Chondrocyte (in vitro differentiated cells): ENCODE results near the gene KIAA0513. TPM values are rescaled to one million over a fixed set of nuclear protein-coding genes. Genes with fewer than 3 reads are reported as not detected.

Experiments
- DNase-seq: peaks from one replicate; pipeline ENCODE4 v3.0.0; 2021; ENCODE audit warnings: mixed read lengths, low spot score
- H3K27ac Mint-ChIP-seq: one replicate; pipeline ENCODE4 v1.8.0; 2021; ENCODE audit warnings: mild to moderate bottlenecking, moderate library complexity, mixed read lengths; ENCODE audit not compliant: unreplicated experiment
- H3K27me3 Mint-ChIP-seq: 2 replicates; pipeline ENCODE4 v1.8.0; 2021; ENCODE audit warnings: low read depth, mixed read lengths
- H3K36me3 Mint-ChIP-seq: 2 replicates; pipeline ENCODE4 v1.8.0; 2021; ENCODE audit warnings: low read depth, mixed read lengths
- H3K4me1 Mint-ChIP-seq: 2 replicates; pipeline ENCODE4 v1.8.0; 2021; ENCODE audit warnings: low read depth, mild to moderate bottlenecking, mixed read lengths
- H3K4me3 Mint-ChIP-seq: one replicate; pipeline ENCODE4 v1.8.0; 2021; ENCODE audit warnings: mild to moderate bottlenecking, moderate library complexity, mixed read lengths; ENCODE audit not compliant: unreplicated experiment
- H3K9me3 Mint-ChIP-seq: 2 replicates; pipeline ENCODE4 v1.8.0; 2021; ENCODE audit warnings: low read depth, mixed read lengths
- total RNA-seq: library from RNA; stranded (reverse); gene quantifications from 3 replicates; pipeline ENCODE4 v1.2.1, GENCODE V29; 2021
- TF ChIP-seq, protein P1 (sequence below): fragments of 200-600 bp; sonication (generic); IDR thresholded peaks from 2 replicates; pipeline ENCODE4 v1.5.0; 2021; ENCODE audit warnings: antibody characterized with exemption, mild to moderate bottlenecking, moderate library complexity

The KIAA0513 gene
- total RNA-seq, 1 donor from 2014 or later = 11.6 TPM

- no peaks in the 10 kb centered on the region for H3K27me3 Mint-ChIP-seq
- H3K4me1 Mint-ChIP-seq = peaks cover 42% of the 10 kb centered on the region
- TF ChIP-seq, protein P1, sequence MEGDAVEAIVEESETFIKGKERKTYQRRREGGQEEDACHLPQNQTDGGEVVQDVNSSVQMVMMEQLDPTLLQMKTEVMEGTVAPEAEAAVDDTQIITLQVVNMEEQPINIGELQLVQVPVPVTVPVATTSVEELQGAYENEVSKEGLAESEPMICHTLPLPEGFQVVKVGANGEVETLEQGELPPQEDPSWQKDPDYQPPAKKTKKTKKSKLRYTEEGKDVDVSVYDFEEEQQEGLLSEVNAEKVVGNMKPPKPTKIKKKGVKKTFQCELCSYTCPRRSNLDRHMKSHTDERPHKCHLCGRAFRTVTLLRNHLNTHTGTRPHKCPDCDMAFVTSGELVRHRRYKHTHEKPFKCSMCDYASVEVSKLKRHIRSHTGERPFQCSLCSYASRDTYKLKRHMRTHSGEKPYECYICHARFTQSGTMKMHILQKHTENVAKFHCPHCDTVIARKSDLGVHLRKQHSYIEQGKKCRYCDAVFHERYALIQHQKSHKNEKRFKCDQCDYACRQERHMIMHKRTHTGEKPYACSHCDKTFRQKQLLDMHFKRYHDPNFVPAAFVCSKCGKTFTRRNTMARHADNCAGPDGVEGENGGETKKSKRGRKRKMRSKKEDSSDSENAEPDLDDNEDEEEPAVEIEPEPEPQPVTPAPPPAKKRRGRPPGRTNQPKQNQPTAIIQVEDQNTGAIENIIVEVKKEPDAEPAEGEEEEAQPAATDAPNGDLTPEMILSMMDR = no peak
- DNase-seq = no peak
- H3K4me3 Mint-ChIP-seq = no peak overlapping the region
- H3K36me3 Mint-ChIP-seq = no peaks in the 10 kb centered on the region
- no peaks in the 10 kb centered on the region for H3K9me3 Mint-ChIP-seq
- peak overlapping the region; percentile 89 for H3K27ac Mint-ChIP-seq
Measured at GRCh38 chr16:85126394-85126704, 98.8 kb downstream of the KIAA0513 start.

- no peaks in the 10 kb centered on the region for H3K27me3 Mint-ChIP-seq
- peak overlapping the region; percentile 28 for H3K4me3 Mint-ChIP-seq
- peak overlapping the region; percentile 89 for H3K27ac Mint-ChIP-seq
- H3K4me1 Mint-ChIP-seq = peaks cover 42% of the 10 kb centered on the region
- no peaks in the 10 kb centered on the region for H3K9me3 Mint-ChIP-seq
- TF ChIP-seq, protein P1 = peak; percentile 7
- no peaks in the 10 kb centered on the region for H3K36me3 Mint-ChIP-seq
- no peak for DNase-seq
Measured at GRCh38 chr16:85126705-85127378, 99.2 kb downstream of the KIAA0513 start.

- Mint-ChIP-seq H3K9me3 (no peaks in the 10 kb centered on the region), H3K4me1 (peaks cover 42% of the 10 kb centered on the region), H3K4me3 (no peak overlapping the region), H3K27me3 (no peaks in the 10 kb centered on the region), H3K36me3 (no peaks in the 10 kb centered on the region), H3K27ac (peak overlapping the region; percentile 89)
- DNase-seq = no peak
- TF ChIP-seq, protein P1 = no peak
Measured at GRCh38 chr16:85127379-85127723, 99.8 kb downstream of the KIAA0513 start.

DNA sequence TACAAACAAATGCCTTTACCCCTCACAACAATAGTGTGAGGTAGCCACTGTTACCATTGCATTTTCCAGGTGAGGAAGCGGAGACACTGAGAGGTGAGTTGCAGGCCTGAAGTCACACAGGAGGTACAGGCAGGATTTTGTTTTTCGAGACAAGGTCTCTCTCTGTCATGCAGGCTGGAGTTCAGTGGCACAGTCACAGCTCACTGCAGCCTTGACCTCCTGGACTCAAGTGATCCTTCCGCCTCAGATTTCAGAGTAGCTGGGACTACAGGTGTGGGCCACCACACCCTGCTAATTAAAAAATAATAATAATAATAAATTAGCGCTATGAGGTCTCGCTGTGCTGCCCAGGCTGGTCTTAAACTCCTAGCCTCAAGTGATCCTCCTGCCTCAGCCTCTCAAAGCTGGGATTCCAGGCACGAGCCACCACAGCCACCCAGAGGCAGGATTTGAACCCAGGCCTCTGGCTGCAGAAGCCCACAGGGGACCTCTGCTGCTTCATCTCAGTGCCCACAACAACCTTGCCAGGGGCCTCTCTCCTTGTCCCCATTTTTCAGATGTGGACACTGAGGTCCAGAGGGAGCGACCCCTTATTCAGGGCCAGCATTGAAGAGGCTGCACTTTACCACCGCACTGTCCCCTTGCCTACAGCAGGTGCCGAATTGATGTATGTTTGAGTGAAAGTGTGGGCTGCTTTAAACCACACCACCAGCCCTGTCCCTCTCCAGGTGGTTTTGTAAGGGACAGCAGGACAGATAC, 100.7 kb downstream of the KIAA0513 start:
- Mint-ChIP-seq H3K27ac (no peak overlapping the region), H3K9me3 (no peaks in the 10 kb centered on the region), H3K27me3 (no peaks in the 10 kb centered on the region), H3K4me1 (peaks cover 42% of the 10 kb centered on the region), H3K4me3 (no peak overlapping the region), H3K36me3 (no peaks in the 10 kb centered on the region)
- DNase-seq = no peak
- TF ChIP-seq, protein P1 = no peak

- no peaks in the 10 kb centered on the region for H3K27me3 Mint-ChIP-seq
- H3K27ac Mint-ChIP-seq = peak overlapping the region; percentile 10
- no peaks in the 10 kb centered on the region for H3K36me3 Mint-ChIP-seq
- TF ChIP-seq, protein P1 = no peak
- no peak for DNase-seq
- H3K4me3 Mint-ChIP-seq = no peak overlapping the region
- H3K4me1 Mint-ChIP-seq = peaks cover 32% of the 10 kb centered on the region
- H3K9me3 Mint-ChIP-seq = no peaks in the 10 kb centered on the region
Measured at GRCh38 chr16:85129876-85130704, 102.5 kb downstream of the KIAA0513 start.
